GM10266 (cell line): ENCODE results near the gene CUL4A.
"Not testable (repeated sequence)": the region's sequence is repeated elsewhere in the genome, so short reads cannot be mapped to it uniquely, and the experiment has no call there.

Source experiments
- DNase-seq: peaks from one replicate; pipeline ENCODE4 v3.0.0; 2012; ENCODE audit errors: extremely low spot score
- TF ChIP-seq, protein P1 (sequence below): IDR thresholded peaks from 2 replicates; pipeline ENCODE4 v1.5.1; 2012; ENCODE audit warnings: mild to moderate bottlenecking, low read depth; ENCODE audit not compliant: control insufficient read depth, insufficient read depth; ENCODE audit errors: missing control alignments

Gene CUL4A

GRCh38 chr13:113305208-113305607, 95.8 kb downstream of the CUL4A start:
- TF ChIP-seq, protein P1, sequence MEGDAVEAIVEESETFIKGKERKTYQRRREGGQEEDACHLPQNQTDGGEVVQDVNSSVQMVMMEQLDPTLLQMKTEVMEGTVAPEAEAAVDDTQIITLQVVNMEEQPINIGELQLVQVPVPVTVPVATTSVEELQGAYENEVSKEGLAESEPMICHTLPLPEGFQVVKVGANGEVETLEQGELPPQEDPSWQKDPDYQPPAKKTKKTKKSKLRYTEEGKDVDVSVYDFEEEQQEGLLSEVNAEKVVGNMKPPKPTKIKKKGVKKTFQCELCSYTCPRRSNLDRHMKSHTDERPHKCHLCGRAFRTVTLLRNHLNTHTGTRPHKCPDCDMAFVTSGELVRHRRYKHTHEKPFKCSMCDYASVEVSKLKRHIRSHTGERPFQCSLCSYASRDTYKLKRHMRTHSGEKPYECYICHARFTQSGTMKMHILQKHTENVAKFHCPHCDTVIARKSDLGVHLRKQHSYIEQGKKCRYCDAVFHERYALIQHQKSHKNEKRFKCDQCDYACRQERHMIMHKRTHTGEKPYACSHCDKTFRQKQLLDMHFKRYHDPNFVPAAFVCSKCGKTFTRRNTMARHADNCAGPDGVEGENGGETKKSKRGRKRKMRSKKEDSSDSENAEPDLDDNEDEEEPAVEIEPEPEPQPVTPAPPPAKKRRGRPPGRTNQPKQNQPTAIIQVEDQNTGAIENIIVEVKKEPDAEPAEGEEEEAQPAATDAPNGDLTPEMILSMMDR: no peak
- DNase-seq: no peak

DNA sequence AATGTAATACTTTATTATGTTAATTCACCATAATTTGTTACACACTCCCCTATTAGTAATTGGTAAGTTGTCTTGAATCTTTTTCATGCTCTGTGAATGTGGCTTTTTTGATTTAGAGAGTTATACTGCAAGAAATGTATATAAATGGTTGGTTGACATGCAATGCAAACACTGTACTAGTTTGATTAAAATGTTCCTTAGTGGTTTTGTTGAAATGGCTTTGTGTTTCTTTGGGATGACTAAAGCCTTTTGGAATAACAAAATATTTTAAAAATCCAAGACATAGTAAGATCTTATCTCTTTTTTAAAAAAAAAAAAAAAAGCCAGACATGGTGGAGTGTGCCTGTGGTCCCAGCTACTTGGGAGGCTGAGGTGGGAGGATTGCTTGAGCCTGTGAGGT, 98.1 kb downstream of the CUL4A start:
- DNase-seq: no peak
- TF ChIP-seq, protein P1: no peak

- DNase-seq: no peak
- TF ChIP-seq, protein P1: no peak
Observed at GRCh38 chr13:113309473-113309872, 100.1 kb downstream of the CUL4A start.

DNA sequence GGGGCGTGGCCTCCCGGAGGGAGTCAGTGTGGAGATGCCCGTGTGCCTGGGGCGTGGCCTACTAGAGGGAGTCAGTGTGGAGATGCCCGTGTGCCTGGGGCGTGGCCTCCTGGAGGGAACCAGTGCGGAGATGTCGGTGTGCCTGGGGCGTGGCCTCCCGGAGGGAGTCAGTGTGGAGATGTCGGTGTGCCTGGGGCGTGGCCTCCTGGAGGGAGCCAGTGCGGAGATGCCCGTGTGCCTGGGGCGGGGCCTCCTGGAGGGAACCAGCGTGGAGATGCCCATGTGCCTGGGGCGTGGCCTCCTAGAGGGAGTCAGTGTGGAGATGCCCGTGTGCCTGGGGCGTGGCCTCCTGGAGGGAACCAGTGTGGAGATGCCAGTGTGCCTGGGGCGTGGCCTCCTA, 104.7 kb downstream of the CUL4A start:
- DNase-seq: not testable (repeated sequence)

GRCh38 chr13:113314895-113315470, 105.6 kb downstream of the CUL4A start:
- DNase-seq: not testable (repeated sequence)

GRCh38 chr13:113315992-113316391, 106.6 kb downstream of the CUL4A start:
- TF ChIP-seq, protein P1: no peak
- no peak for DNase-seq
